ENCODE measurements around the gene COL4A2. TPM values are rescaled to one million over a fixed set of nuclear protein-coding genes. Genes with fewer than 3 reads are reported as not detected.

COL4A2 gene
- total RNA-seq, 1 donor from 2014 or later: 273 TPM

GRCh38 chr13:110445722-110446574 lies 138.9 kb downstream of the COL4A2 start:
- no peak for ATAC-seq
- H3K27ac ChIP-seq: no peak overlapping the region
- intact Hi-C loops (cut with DNase I): no loop called here

GRCh38 chr13:110446575-110446890 lies 139.4 kb downstream of the COL4A2 start:
- intact Hi-C loops (cut with DNase I): no loop called here
- ATAC-seq (no peak), DNase-seq (no peak)
- H3K27me3 ChIP-seq: no peaks in the 10 kb centered on the region
- no peak for TF ChIP-seq CTCF (IDR thresholded peaks at IDR 0.05)
- no peaks in the 10 kb centered on the region for H3K9me3 ChIP-seq
- no peak overlapping the region for H3K4me3 ChIP-seq
- no peak overlapping the region for H3K27ac ChIP-seq
- H3K36me3 ChIP-seq: peaks cover 47% of the 10 kb centered on the region
- no peaks in the 10 kb centered on the region for H3K4me1 ChIP-seq

More at GRCh38 chr13:110445722-110446574, 138.9 kb downstream of the COL4A2 start:
- Histone ChIP-seq H3K27me3 (no peaks in the 10 kb centered on the region), H3K9me3 (no peaks in the 10 kb centered on the region), H3K4me3 (no peak overlapping the region), H3K4me1 (no peaks in the 10 kb centered on the region), H3K36me3 (peaks cover 50% of the 10 kb centered on the region)
- no peak for DNase-seq
- TF ChIP-seq CTCF (IDR thresholded peaks at IDR 0.05): no peak

GRCh38 chr13:110447058-110447511 lies 140.0 kb downstream of the COL4A2 start:
- DNase-seq (no peak), ATAC-seq (no peak)
- H3K4me3 ChIP-seq: no peak overlapping the region
- no peaks in the 10 kb centered on the region for H3K9me3 ChIP-seq
- no peak for TF ChIP-seq CTCF (IDR thresholded peaks at IDR 0.05)
- no peak overlapping the region for H3K27ac ChIP-seq
- H3K27me3 ChIP-seq: no peaks in the 10 kb centered on the region
- H3K36me3 ChIP-seq: peaks cover 47% of the 10 kb centered on the region
- H3K4me1 ChIP-seq: no peaks in the 10 kb centered on the region
- intact Hi-C loops (cut with DNase I): no loop called here

- Histone ChIP-seq H3K27ac (no peak overlapping the region), H3K27me3 (no peaks in the 10 kb centered on the region), H3K9me3 (no peaks in the 10 kb centered on the region), H3K4me1 (no peaks in the 10 kb centered on the region), H3K4me3 (no peak overlapping the region), H3K36me3 (peaks cover 47% of the 10 kb centered on the region)
- intact Hi-C loops (cut with DNase I): no loop called here
- no peak for DNase-seq
- ATAC-seq: no peak
- no peak for TF ChIP-seq CTCF (IDR thresholded peaks at IDR 0.05)
Measured at GRCh38 chr13:110447801-110448200, 140.7 kb downstream of the COL4A2 start.

- no peak for DNase-seq
- Histone ChIP-seq H3K27ac (no peak overlapping the region), H3K4me1 (no peaks in the 10 kb centered on the region), H3K27me3 (no peaks in the 10 kb centered on the region), H3K4me3 (no peak overlapping the region), H3K36me3 (peaks cover 47% of the 10 kb centered on the region), H3K9me3 (no peaks in the 10 kb centered on the region)
- intact Hi-C loops (cut with DNase I): no loop called here
- no peak for TF ChIP-seq CTCF (IDR thresholded peaks at IDR 0.05)
- ATAC-seq: no peak
Measured at GRCh38 chr13:110448230-110448629, 141.1 kb downstream of the COL4A2 start.
